ENCODE measurements around the gene ITPR2.
"Not testable (repeated sequence)": the region's sequence is repeated elsewhere in the genome, so short reads cannot be mapped to it uniquely, and the experiment has no call there.

Gene ITPR2

GRCh38 chr12:26848156-26848825, 15.3 kb upstream of the ITPR2 start:
- DNase-seq, result no peak

DNA sequence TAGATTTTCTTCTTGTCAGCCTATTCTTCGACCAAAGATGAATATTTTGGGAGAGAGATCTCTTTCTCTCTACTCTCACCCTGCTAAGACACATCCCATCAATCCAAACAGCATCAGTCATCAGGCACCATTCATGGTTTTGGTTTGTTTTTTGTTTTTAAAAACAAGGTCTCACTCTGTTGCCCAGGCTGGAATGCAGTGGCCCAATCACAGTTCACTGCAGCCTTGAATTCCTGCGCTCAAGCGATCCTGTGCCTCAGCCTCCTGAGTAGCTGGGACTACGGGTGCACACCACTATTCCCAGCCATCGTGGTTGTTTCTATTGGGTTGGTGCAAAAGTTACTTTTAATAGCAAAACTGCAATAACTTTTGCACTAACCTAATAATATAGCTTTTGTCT, 14.4 kb upstream of the ITPR2 start:
- DNase-seq, result no peak

- DNase-seq, result no peak
Measured at GRCh38 chr12:26846416-26846815, 13.4 kb upstream of the ITPR2 start.

GRCh38 chr12:26845984-26846383, 13.0 kb upstream of the ITPR2 start:
- no peak for DNase-seq

GRCh38 chr12:26845057-26845666, 12.2 kb upstream of the ITPR2 start:
- peak; percentile 6 for DNase-seq

DNA sequence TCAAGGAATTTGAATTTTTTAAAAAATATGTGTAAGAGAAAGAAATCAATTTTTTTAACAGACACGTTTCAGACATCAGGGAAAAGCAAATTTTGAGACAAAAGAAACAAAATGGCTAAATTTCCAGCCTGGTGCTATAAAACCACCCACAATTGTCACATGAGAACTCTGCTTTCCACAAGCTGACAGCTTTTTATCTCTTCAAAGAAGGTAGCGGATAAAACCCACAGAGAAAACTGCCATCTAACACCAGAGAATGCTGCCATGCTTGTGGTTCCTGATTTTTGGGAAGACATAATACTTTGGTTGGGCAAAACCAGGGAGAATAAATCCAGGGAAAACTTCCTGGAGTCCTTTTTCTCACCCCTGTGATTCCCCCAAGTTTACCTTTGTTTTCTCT, 10.3 kb upstream of the ITPR2 start:
- DNase-seq, result no peak

DNA sequence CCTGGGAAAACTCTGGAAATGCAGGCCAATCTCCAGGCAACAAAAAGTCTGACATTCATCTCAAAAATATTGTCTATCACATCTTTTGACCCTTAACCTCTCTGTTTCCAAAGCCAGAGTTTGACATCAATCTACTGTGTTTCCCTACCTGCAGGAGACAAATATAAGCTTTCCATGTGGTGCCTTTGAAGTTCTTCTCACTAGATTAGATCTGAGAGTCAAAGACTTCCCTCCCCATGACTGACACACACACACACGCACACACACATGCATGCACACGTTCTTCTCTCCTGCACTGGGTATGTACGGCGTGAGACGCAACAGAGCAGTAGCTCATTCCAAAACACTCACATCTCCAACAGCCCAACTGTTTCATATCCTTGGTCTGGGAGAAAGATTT, 8.1 kb upstream of the ITPR2 start:
- no peak for DNase-seq

DNA sequence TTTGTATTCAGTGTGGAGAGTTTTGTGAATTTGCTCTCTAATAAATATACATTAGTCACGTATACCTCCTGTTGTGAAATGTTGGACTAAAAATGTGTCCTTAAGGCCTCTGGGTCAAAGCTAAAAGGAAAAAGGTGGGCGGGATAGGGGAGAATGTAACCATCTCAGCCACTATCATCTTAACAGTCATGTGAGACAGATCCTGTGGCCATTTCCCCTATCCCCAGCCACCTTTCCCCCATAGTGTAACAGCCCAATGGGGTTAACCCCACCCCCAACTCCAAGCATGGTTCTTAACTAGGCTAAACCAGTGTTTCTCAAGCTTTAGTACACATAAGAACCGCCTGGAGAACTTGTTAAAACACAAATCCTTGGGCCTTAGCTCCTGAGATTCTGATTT, 6.5 kb upstream of the ITPR2 start:
- DNase-seq, result no peak

- DNase-seq, result no peak
Measured at GRCh38 chr12:26838888-26839416, 6.0 kb upstream of the ITPR2 start.

GRCh38 chr12:26836201-26836600, 3.2 kb upstream of the ITPR2 start:
- no peak for DNase-seq

DNA sequence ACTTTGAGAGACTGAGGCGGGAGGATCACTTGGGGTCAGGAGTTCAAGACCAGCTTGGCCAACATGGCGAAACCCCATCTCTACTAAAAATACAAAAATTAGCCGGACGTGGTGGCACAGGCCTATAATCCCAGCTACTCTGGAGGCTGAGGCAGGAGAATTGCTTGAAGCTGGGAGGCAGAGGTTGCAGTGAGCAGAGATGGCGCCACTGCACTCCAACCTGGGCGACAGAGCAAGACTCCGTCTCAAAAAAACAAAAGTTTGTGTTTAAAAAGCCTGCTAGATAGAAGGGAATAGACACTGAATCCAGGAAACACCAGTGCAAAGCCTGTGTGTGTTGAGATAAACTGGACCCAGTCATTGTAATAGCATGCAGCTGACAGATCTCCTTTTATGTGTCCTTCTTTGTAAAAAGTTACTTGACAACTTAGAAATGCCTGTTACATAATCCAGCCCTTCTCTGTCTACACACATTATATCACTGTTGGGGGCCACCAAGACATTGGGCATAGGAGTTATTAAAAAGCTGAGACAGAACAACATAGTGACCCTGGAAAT, 1.6 kb upstream of the ITPR2 start:
- not testable (repeated sequence) for DNase-seq

GRCh38 chr12:26833743-26834490, 923 bp upstream of the ITPR2 start:
- DNase-seq, result no peak

DNA sequence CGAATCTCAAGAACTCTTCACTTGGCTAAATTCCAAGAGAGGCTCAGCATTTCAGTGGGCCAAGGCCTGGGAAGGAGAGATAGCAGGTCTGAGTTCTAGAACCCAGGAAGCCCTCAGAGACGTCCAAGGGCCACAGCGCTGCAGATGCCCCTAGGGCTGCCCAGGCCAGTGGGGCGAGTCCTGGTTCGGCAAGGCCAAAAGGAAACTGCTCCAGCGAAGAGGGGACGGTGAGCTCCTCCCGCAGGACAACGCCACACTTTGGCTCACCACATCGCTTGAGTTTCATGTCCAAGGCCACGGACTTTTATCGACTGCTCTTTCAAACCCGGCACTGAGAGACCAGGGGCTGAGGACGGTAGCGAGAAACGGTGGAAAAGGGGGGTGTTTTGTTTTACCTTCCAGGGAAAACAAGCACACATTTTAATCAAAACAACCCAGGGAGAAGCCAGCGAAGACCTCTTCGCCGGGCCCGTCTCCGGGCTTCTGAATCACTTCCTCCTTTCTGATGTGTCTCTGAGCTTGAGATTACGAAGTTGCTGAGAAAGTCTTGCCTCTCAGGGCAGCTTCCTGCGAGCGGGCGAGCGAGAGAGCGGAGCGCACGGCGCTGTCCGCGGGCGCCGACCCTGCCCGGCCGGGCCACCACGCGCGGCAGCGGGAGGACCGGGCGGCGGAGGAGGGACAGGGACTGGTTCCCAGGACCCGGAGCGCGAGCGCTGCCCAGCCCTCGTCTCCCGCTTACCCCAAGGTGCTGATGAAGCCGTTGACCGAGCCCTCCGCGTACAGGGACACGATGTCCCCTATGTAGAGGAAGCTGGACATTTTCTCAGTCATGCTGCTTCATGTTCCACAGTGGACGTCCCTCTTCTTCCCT, 808 bp downstream of the ITPR2 start:
- peak; percentile 14 for DNase-seq

- no peak for DNase-seq
Measured at GRCh38 chr12:26830783-26831551, 2.0 kb downstream of the ITPR2 start.

GRCh38 chr12:26830363-26830762, 2.6 kb downstream of the ITPR2 start:
- no peak for DNase-seq

- no peak for DNase-seq
Measured at GRCh38 chr12:26828280-26829073, 4.5 kb downstream of the ITPR2 start.

GRCh38 chr12:26826437-26826836, 6.6 kb downstream of the ITPR2 start:
- no peak for DNase-seq

DNA sequence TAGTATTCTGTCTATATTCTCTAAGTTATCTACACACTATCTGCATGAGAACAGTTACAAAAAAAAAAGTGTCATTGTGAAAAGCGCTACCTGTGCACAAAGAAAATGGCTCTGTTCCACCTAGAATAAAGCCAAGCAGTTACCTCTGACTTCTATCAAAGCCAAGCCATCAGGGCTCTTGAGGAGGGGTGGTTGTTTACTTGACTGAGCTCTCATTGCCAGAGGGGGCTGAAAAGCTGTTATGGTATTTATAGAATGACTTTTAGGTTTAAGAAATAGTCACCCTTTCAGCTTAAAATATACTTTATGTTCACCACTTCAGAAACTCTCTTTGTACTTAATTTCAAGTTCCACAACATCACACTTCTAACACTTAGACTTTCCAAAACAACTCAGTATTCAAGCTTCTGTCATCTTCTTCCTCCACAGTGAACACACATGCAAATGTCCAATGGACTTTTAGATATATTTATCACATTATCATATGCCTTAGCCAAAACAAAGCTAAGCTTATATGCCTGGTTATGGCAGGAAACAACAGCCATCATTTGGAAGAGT, 7.5 kb downstream of the ITPR2 start:
- no peak for DNase-seq

DNA sequence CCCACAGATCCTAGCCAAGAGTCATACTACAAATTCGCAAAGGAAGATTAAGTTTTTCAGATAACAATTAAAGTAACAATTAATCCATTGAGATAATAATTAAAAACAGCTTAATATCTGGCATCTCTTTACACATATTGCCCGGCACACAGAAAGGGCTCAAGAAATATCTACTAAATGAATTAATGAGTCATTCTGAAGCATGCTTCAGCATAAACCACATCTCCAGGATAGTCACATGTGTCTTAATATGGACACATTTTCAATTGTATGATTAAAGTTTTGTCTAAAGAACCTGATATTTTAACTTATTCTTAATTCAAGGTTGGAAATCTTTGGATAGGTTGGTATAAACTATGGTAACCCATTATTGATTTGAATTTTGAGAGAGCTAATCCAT, 9.6 kb downstream of the ITPR2 start:
- no peak for DNase-seq

- DNase-seq, result no peak
Measured at GRCh38 chr12:26822026-26822425, 11.0 kb downstream of the ITPR2 start.
